H1 (cell line): ENCODE measurements around the gene EGLN3. TPM values are rescaled to one million over a fixed set of nuclear protein-coding genes. Genes with fewer than 3 reads are reported as not detected.
A peak's percentile ranks its signal among the peaks of the same experiment; 100 is the strongest.

Experiments used
- CTCF ChIA-PET: fragments of 300-600 bp; sonication (Branson Sonifier 250); formaldehyde crosslinking; loops from one replicate; lab custom pipeline; 2021; ENCODE audit not compliant: partially characterized antibody; lab: Charles Lee
- POLR2A ChIA-PET: fragments of 300-600 bp; sonication (Branson Sonifier 250); formaldehyde crosslinking; loops from one replicate; lab custom pipeline; 2021; ENCODE audit warnings: inconsistent platforms; ENCODE audit not compliant: partially characterized antibody; lab: Charles Lee
- DNase-seq, 2 experiments: peaks; one replicate each; pipeline versions ENCODE4 v3.0.0 to v3.0.0-alpha.2; 2010 to 2022; ENCODE audit warnings: low spot score in 2 of 2, low read depth in 1 of 2, mixed read lengths in 1 of 2
- FAIRE-seq: peaks from 2 replicates; lab custom pipeline; 2011; peaks lifted over from hg19 to GRCh38; lab: Jason Lieb, UNC
- H2AFZ ChIP-seq: 2 replicates; pipeline ENCODE4 v1.8.1; 2012; ENCODE audit warnings: low read length, inconsistent platforms
- H2AK5ac ChIP-seq: 2 replicates; pipeline ENCODE4 v1.6.1; 2013; ENCODE audit warnings: low read depth, low read length
- H2BK120ac ChIP-seq: replicated peaks from 2 replicates; pipeline ENCODE3; 2013; ENCODE audit warnings: low read depth, low read length, inconsistent platforms
- H2BK12ac ChIP-seq: 2 replicates; pipeline ENCODE4 v1.6.1; 2013; ENCODE audit warnings: low read depth, low read length
- H2BK15ac ChIP-seq: 2 replicates; pipeline ENCODE4 v1.6.1; 2013; ENCODE audit warnings: low read length
- H2BK20ac ChIP-seq: 2 replicates; pipeline ENCODE4 v1.6.1; 2013; ENCODE audit warnings: low read length
- H2BK5ac ChIP-seq: 2 replicates; pipeline ENCODE4 v1.6.1; 2013; ENCODE audit warnings: low read depth, low read length
- H3K14ac ChIP-seq: 2 replicates; pipeline ENCODE4 v1.6.1; 2013; ENCODE audit warnings: inconsistent platforms; ENCODE audit not compliant: insufficient read length
- H3K18ac ChIP-seq: 2 replicates; pipeline ENCODE4 v1.6.1; 2013; ENCODE audit warnings: low read length; ENCODE audit errors: extremely low read depth
- H3K23ac ChIP-seq: 2 replicates; pipeline ENCODE4 v1.6.1; 2013; ENCODE audit warnings: inconsistent platforms; ENCODE audit not compliant: insufficient read length
- H3K23me2 ChIP-seq: 2 replicates; pipeline ENCODE4 v1.6.1; 2013; ENCODE audit warnings: low read depth, low read length
- H3K27ac ChIP-seq: 2 replicates; pipeline ENCODE4 v1.6.1; 2011; ENCODE audit warnings: low read depth, low read length, inconsistent platforms
- H3K27me3 ChIP-seq, 4 experiments: replicated peaks in 1 of 4; 1 replicate in 1 of 4; 2 replicates in 3 of 4; pipeline versions ENCODE4 v1.6.1 to v1.8.1; 2011 to 2013; ENCODE audit warnings: low read length in 3 of 4, mild to moderate bottlenecking in 3 of 4, inconsistent platforms in 2 of 4, mixed read lengths in 2 of 4, moderate library complexity in 1 of 4; ENCODE audit not compliant: control insufficient read depth in 3 of 4, insufficient read depth in 3 of 4; ENCODE audit errors: extremely low read depth in 1 of 4
- H3K36me3 ChIP-seq, 4 experiments: 2 replicates each; pipeline versions ENCODE4 v1.6.1 to v1.8.1; 2011 to 2013; ENCODE audit warnings: mild to moderate bottlenecking in 4 of 4, low read length in 3 of 4, moderate library complexity in 2 of 4, control low read depth in 1 of 4, inconsistent platforms in 1 of 4; ENCODE audit not compliant: insufficient read depth in 4 of 4, control insufficient read depth in 2 of 4
- H3K4ac ChIP-seq: replicated peaks from 2 replicates; pipeline ENCODE3; 2013; ENCODE audit warnings: low read length, low read depth, mixed read lengths, inconsistent platforms; ENCODE audit not compliant: insufficient read length
- H3K4me1 ChIP-seq, 4 experiments: replicated peaks in 1 of 4; 1 replicate in 1 of 4; 2 replicates in 3 of 4; pipeline versions ENCODE4 v1.6.1 to v1.8.1; 2011 to 2013; ENCODE audit warnings: low read length in 3 of 4, inconsistent platforms in 2 of 4, mixed read lengths in 1 of 4; ENCODE audit not compliant: insufficient read depth in 4 of 4, control insufficient read depth in 3 of 4
- H3K4me2 ChIP-seq, 2 experiments: 2 replicates each; pipeline versions ENCODE4 v1.6.1 to v1.8.1; 2011 to 2013; ENCODE audit warnings: low read depth in 2 of 2, low read length in 2 of 2, control low read depth in 1 of 2, inconsistent platforms in 1 of 2, mild to moderate bottlenecking in 1 of 2; ENCODE audit not compliant: insufficient read depth in 1 of 2
- H3K4me3 ChIP-seq, 4 experiments: fragments of 200-600, 300-600 bp in 1 of 4; sonication (generic), shearing (Covaris generic), sonication (Bioruptor Twin) in 1 of 4; 2 replicates each; pipeline versions ENCODE4 v1.5.1 to v1.8.1; 2011 to 2016; ENCODE audit warnings: low read length in 4 of 4, low read depth in 3 of 4, control low read depth in 2 of 4, inconsistent platforms in 2 of 4, mild to moderate bottlenecking in 2 of 4, mixed read lengths in 1 of 4, moderate library complexity in 1 of 4; ENCODE audit not compliant: insufficient read depth in 2 of 4; ENCODE audit errors: extremely low read depth in 1 of 4
- H3K56ac ChIP-seq: replicated peaks from 2 replicates; pipeline ENCODE3; 2013; ENCODE audit warnings: low read depth, mild to moderate bottlenecking, mixed read lengths, low read length, inconsistent platforms; ENCODE audit not compliant: insufficient read length
- H3K79me1 ChIP-seq: 2 replicates; pipeline ENCODE4 v1.6.1; 2013; ENCODE audit warnings: low read depth, low read length, control low read depth
- H3K79me2 ChIP-seq, 2 experiments: 2 replicates each; pipeline versions ENCODE4 v1.6.1 to v1.8.1; 2012 to 2013; ENCODE audit warnings: low read length in 2 of 2, mild to moderate bottlenecking in 2 of 2, inconsistent platforms in 1 of 2; ENCODE audit not compliant: insufficient read depth in 2 of 2, control insufficient read depth in 1 of 2
- H3K9ac ChIP-seq, 4 experiments: replicated peaks in 1 of 4; 1 replicate in 1 of 4; 2 replicates in 3 of 4; pipeline versions ENCODE4 v1.6.1 to v1.8.1; 2011 to 2013; ENCODE audit warnings: low read depth in 3 of 4, low read length in 3 of 4, control low read depth in 2 of 4, mild to moderate bottlenecking in 2 of 4, moderate library complexity in 2 of 4, inconsistent platforms in 1 of 4; ENCODE audit errors: extremely low read depth in 1 of 4
- H3K9me3 ChIP-seq, 2 experiments: 2 replicates each; pipeline versions ENCODE4 v1.6.1 to v1.8.1; 2012 to 2013; ENCODE audit warnings: mild to moderate bottlenecking in 2 of 2, moderate library complexity in 2 of 2, control low read depth in 1 of 2, inconsistent platforms in 1 of 2, low read depth in 1 of 2, low read length in 1 of 2, mixed read lengths in 1 of 2; ENCODE audit not compliant: insufficient read depth in 2 of 2
- H4K20me1 ChIP-seq, 2 experiments: replicated peaks in 1 of 2; 2 replicates each; pipeline versions ENCODE3 to v1.8.1; 2011 to 2013; ENCODE audit warnings: inconsistent platforms in 2 of 2, low read length in 2 of 2, mild to moderate bottlenecking in 1 of 2; ENCODE audit not compliant: insufficient read depth in 2 of 2, control insufficient read depth in 1 of 2
- H4K5ac ChIP-seq: 2 replicates; pipeline ENCODE4 v1.6.1; 2013; ENCODE audit warnings: low read length, low read depth, mixed read lengths, inconsistent platforms; ENCODE audit not compliant: insufficient read length
- H4K8ac ChIP-seq: 2 replicates; pipeline ENCODE4 v1.8.0; 2013; ENCODE audit warnings: mild to moderate bottlenecking, moderate library complexity, low read length, inconsistent platforms; ENCODE audit not compliant: insufficient read depth; ENCODE audit errors: extremely low read depth
- H4K91ac ChIP-seq: replicated peaks from 2 replicates; pipeline ENCODE3; 2013; ENCODE audit warnings: low read length, mixed read lengths, inconsistent platforms; ENCODE audit not compliant: insufficient read length
- E2F6 ChIP-seq: IDR thresholded peaks from 2 replicates; pipeline ENCODE4 v1.6.1; 2012; ENCODE audit warnings: inconsistent platforms
- EZH2 ChIP-seq: fragments of 200-600 bp; sonication (generic); IDR thresholded peaks from 2 replicates; pipeline ENCODE4 v1.7.1; 2012; ENCODE audit warnings: low read depth, mild to moderate bottlenecking, moderate library complexity, low read length, inconsistent platforms; ENCODE audit not compliant: severe bottlenecking
- GABPA ChIP-seq: IDR thresholded peaks from 2 replicates; pipeline ENCODE4 v1.6.1; 2011; ENCODE audit warnings: mild to moderate bottlenecking, low read length, moderate library complexity, borderline replicate concordance; ENCODE audit not compliant: insufficient read depth
- POLR2AphosphoS5 ChIP-seq: IDR thresholded peaks from 2 replicates; pipeline ENCODE4 v1.6.1; 2011; ENCODE audit warnings: low read depth, low read length
- RAD21 ChIP-seq, 2 experiments: IDR thresholded peaks in 1 of 2; conservative IDR thresholded peaks in 1 of 2; 2 replicates each; pipeline ENCODE4 v1.6.1; 2011; ENCODE audit warnings: low read depth in 2 of 2, low read length in 2 of 2, improper control_type of control experiment in 1 of 2, inconsistent platforms in 1 of 2, mild to moderate bottlenecking in 1 of 2, moderate library complexity in 1 of 2
- RFX5 ChIP-seq: IDR thresholded peaks from 2 replicates; pipeline ENCODE4 v1.6.1; 2011; ENCODE audit warnings: low read depth, low read length, improper control_type of control experiment, borderline replicate concordance
- SIX5 ChIP-seq: IDR thresholded peaks from 2 replicates; pipeline ENCODE4 v1.6.1; 2011; ENCODE audit warnings: mild to moderate bottlenecking, low read depth, low read length
- SP2 ChIP-seq: IDR thresholded peaks from 2 replicates; pipeline ENCODE4 v1.6.1; 2012; ENCODE audit warnings: mild to moderate bottlenecking, low read length, inconsistent platforms
- SRF ChIP-seq: IDR thresholded peaks from 2 replicates; pipeline ENCODE4 v1.6.1; 2011; ENCODE audit warnings: mild to moderate bottlenecking, low read depth, low read length, moderate library complexity
- YY1 ChIP-seq: IDR thresholded peaks from 2 replicates; pipeline ENCODE4 v1.6.1; 2011; ENCODE audit warnings: low read depth, mild to moderate bottlenecking, low read length
- WGBS, 2 experiments: shearing (Covaris generic) in 1 of 2; methylation state at CpG; one replicate each; pipeline versions ENCODE4 v1.1.6 to v1.1.7; 2013 to 2015; ENCODE audit warnings: low lambda C conversion rate in 2 of 2, mixed read lengths in 2 of 2, inconsistent platforms in 1 of 2, low coverage in 1 of 2, missing lambda C conversion rate in 1 of 2; ENCODE audit not compliant: insufficient replicate concordance in 2 of 2, insufficient coverage in 1 of 2, insufficient read length in 1 of 2; ENCODE audit errors: extremely low coverage in 1 of 2, missing lambda C conversion rate in 1 of 2; 5-methylcytosine and 5-hydroxymethylcytosine counted together
- polyA plus RNA-seq, 7 experiments: library from polyadenylated mRNA; depleted of rRNA in 3 of 7; stranded (reverse) in 5 of 7; unstranded in 2 of 7; fragments of >200 nt in 5 of 7; fragments of 200-250 nt in 2 of 7; gene quantifications; 1 replicate in 5 of 7; 2 replicates in 1 of 7; 4 replicates in 1 of 7; pipeline versions ENCODE4 v1.2.1 to v1.2.3, GENCODE V29; 2011 to 2013; ENCODE audit warnings: missing spikeins in 2 of 7, mixed read lengths in 2 of 7
- total RNA-seq: library from RNA; stranded (reverse); fragmentation: NEBNext Ultra II Directional; extraction: Animal tissue kit (Norgen Biotek cat#: 25700); gene quantifications from 2 replicates; pipeline ENCODE4 v1.2.1, GENCODE V29; 2021

EGLN3 gene
- total and polyA plus RNA-seq, 2 of the 8 experiments (the other 6 are each of a cell fraction or from before 2014, with no cell fraction given): 10.6 to 27.3 TPM

GRCh38 chr14:33938131-33938949 lies 12.5 kb downstream of the EGLN3 start:
- Histone ChIP-seq H2AK5ac (peak overlapping the region; percentile 19; the same call in 1 of the 2 replicates), H3K4me1 (peaks cover 23 to 50% (median 30%) of the 10 kb centered on the region in 4 experiments), H4K91ac (no peak overlapping the region), H3K14ac (no peak overlapping the region), H3K9me3 (no peaks in the 10 kb centered on the region), H4K5ac (peak overlapping the region; percentile 94), H4K20me1 (peaks cover 0 to 2% of the 10 kb centered on the region in 2 experiments), H3K23me2 (no peaks in the 10 kb centered on the region), H2BK15ac (no peak overlapping the region), H3K4ac (no peak overlapping the region), H3K18ac (peak overlapping the region; percentile 79; the same call in 1 of the 2 replicates), H2BK20ac (0 out of 2 replicates have a peak overlapping the region, but pooled peaks have one; percentile 52), H2BK5ac (peak overlapping the region; percentile 90), H3K79me1 (peaks cover 6% of the 10 kb centered on the region), H3K79me2 (peaks cover 0 to 90% of the 10 kb centered on the region in 2 experiments; a peak in 3 of 4 replicates), H3K36me3 (no peaks in the 10 kb centered on the region), H3K56ac (peak overlapping the region; percentile 19), H3K27me3 (no peaks in the 10 kb centered on the region), H2BK12ac (peak overlapping the region; percentile 96; the same call in 1 of the 2 replicates), H4K8ac (peak overlapping the region; percentile 79; the same call in 1 of the 2 replicates), H3K4me3 (peak overlapping the region in 3 of 4 experiments; percentile 1 to 47 (median 21); a peak in 5 of 8 replicates), H3K27ac (peak overlapping the region; percentile 83), H2AFZ (no peak overlapping the region), H2BK120ac (no peak overlapping the region), H3K9ac (peak overlapping the region in 2 of 4 experiments; percentile 43 to 60; a peak in 3 of 7 replicates), H3K23ac (no peak overlapping the region), H3K4me2 (peak overlapping the region; percentile 71 to 74)
- peak; percentile 28 for FAIRE-seq
- ChIA-PET CTCF (interaction anchor here (0.7 kb wide), 1 partner anchor 287 kb away, joined by 3 read pairs; no protein-coding TSS in a partner anchor), POLR2A (interaction anchor here (0.6 to 6.5 kb wide), 4 partner anchors 10 to 89 kb away, joined by 3 to 54 read pairs (median 6); partner anchors contain the start of gene EGLN3)
- 22% methylated on average over 20 of the region's 20 CpGs; no CpG with 5 or more reads in 1 of the 2 experiments for WGBS, 2 experiments
- DNase-seq: peak in 1 of 2 experiments; percentile 58
- TF ChIP-seq RAD21 (IDR thresholded peaks at IDR 0.05 in 1 of 2, conservative IDR thresholded peaks at IDR 0.05 in 1 of 2; ENCODE audit: low read depth in 2 of 2, low read length in 2 of 2): no peak
- TF ChIP-seq GABPA: no peak
- TF ChIP-seq RFX5: no peak
- 0 out of 2 replicates have a peak, but pooled peaks have one; percentile 11 for TF ChIP-seq YY1
- no peak for TF ChIP-seq E2F6
- no peak for TF ChIP-seq SIX5
- no peak for TF ChIP-seq SRF
- TF ChIP-seq EZH2: no peak
- TF ChIP-seq SP2: no peak
- peak; percentile 55; the same call in 1 of the 2 replicates for TF ChIP-seq POLR2AphosphoS5
